Ovary (tissue), 3 donors: ENCODE results near the gene C1orf141.

ENCODE experiments used
- CTCF ChIP-seq, 3 donors: fragments of 450-650 bp in 2 of 3; fragments of 200-600 bp in 1 of 3; IDR thresholded peaks; one replicate each; pipeline versions ENCODE4 v1.5.1 to v1.8.0; 2016 to 2022; ENCODE audit warnings: antibody characterized with exemption in 3 of 3, mild to moderate bottlenecking in 1 of 3
- EP300 ChIP-seq: sonication (generic); formaldehyde crosslinking; IDR thresholded peaks from one replicate; pipeline ENCODE4 v1.6.1; 2017; ENCODE audit warnings: antibody characterized with exemption
- POLR2A ChIP-seq: fragments of 450-650 bp; IDR thresholded peaks from one replicate; pipeline ENCODE4 v1.6.1; 2017; ENCODE audit warnings: antibody characterized with exemption, mild to moderate bottlenecking, moderate library complexity
- donor health status: DM: no; HTN: no; CAD: no.

GRCh38 chr1:67094191-67094590, 40.6 kb downstream of the C1orf141 start:
- TF ChIP-seq POLR2A: no peak
- no peak for TF ChIP-seq CTCF (IDR thresholded peaks at IDR 0.05)
- no peak for TF ChIP-seq EP300
